Measurements from ENCODE around the gene NAV2.

The NAV2 gene

GRCh38 chr11:19933801-19934488 lies 221.3 kb downstream of the NAV2 start:
- DNase-seq, result no peak

DNA sequence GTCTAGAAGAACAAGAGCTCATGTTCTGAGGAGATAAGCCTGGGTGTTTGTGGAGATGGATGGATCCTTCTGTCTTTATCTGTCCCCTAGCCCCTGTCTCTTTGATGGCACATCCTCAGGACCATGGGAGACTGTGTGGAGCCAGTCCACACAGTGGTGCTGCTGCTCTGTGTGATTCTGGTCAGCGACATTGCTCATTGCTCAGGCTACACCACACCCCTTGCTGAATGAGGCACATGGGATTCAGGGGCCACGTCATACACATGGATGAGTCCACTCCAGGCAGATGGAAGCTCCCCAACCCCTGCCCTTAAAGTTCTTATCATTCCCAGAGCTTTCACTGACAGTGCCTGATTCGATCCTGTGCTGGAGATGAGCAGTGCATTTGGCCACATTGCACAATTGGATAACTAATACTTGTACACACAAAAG lies 222.2 kb downstream of the NAV2 start:
- no peak for DNase-seq

DNA sequence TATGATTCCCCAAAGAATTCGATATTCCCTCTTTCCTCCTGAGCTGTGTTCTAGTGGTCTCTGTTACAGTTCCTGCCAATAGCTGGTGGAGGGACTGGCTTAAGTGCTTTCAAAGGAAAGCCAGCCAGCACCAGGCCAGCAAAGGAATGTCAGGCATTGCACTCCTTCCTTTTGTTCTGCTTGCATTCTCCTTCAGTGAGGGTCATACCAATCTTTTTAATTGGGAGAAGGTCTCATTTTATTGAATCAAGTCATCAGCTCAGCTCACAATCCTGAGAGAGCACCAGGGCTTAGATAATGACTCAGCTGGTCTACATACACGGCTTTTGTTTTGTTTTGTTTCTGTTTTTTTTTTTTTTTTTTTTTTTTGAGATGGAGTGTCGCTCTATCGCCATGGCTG lies 222.9 kb downstream of the NAV2 start:
- DNase-seq, result no peak

DNA sequence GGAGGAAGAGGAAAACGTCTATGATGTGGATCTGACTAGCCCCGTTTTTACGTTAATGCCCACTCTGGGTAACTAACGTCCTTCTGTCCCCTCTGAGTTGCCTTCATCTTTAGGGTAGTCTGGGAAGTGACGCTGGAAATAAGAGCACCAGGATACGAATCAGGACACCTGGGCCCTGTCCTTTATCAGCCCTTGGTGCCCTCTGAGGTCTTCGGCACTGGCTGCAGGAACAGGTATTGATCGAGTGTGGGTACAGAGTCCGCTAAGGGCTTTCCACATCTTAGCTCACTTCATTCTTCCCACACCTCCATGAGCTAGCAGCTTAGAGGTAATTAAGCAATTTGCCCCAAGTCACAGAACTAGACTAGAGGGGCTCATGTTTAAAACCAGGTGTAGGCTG lies 223.8 kb downstream of the NAV2 start:
- no peak for DNase-seq

- no peak for DNase-seq
Measured at GRCh38 chr11:19938169-19938856, 225.7 kb downstream of the NAV2 start.

- no peak for DNase-seq
Measured at GRCh38 chr11:19938866-19939265, 226.2 kb downstream of the NAV2 start.

DNA sequence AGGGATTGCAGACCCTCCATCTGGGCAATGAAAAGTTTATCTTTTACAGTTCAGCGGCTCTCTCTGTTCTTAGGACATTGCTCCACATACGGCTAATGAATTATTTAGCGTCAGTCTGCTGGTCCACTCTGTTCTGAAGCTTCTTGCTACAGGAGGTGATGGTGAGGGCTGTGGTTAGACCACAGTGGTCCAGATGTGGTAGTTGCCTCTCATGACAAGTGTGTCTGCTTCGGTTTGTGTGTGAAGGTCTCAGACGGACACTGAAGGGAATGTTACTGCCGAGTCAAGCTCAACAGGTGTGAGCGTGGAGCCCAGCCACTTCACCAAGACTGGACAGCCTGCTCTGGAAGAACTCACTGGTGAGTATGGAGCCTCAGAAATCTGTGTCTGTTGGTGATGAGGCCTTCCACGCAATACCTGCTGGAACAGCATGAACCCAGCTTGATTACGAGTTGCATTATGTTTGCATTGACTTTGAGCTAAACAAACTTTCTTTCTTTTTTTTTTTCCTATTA lies 226.8 kb downstream of the NAV2 start:
- DNase-seq, result no peak

DNA sequence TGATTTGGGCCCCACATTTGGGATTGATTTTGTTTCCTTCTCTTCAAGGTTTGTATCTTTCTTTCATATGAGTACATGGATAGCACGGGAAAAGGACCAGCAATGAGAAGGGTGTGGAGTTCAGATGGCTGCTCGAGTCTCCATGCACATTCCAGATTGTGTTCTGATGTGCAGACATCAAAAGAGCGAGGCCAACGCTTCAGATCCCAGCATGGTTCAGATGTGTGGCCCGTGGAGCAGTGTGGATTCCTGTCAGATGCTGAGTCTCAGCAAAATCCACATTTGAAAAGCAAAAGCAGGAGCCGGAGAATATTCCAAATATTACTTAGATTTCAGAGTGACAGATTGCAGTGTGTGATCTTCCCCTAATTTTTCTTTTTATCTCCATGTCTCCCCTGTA lies 228.2 kb downstream of the NAV2 start:
- no peak for DNase-seq

GRCh38 chr11:19946681-19947080 lies 234.0 kb downstream of the NAV2 start:
- DNase-seq, result no peak

DNA sequence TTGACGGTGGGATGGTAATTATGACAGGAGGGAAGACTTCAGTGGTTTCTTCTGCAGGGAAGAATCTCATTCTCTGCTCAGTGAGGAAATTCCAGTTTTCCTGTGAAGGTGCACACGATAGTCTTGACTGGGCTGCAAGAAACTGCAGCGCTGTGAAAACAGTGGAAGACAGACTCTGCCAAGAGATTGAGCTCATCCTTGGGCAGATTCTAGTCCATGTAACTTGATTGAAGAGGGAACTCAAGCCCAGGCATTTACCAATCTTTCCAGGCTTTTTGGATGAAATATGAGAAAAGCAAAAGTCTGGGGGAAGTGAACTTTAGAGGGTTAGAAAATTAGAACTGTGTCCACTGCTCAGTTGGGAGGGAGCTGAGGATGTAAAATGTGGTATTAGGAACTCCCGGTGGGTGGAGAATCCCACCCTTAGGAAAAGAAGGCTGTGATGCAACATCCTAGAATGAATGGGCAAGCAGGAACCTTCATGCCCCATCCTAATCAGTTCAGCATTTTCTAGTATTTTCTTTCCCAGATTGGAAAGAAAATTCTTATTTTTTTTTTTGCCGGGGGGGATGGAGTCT lies 235.0 kb downstream of the NAV2 start:
- DNase-seq, result no peak

DNA sequence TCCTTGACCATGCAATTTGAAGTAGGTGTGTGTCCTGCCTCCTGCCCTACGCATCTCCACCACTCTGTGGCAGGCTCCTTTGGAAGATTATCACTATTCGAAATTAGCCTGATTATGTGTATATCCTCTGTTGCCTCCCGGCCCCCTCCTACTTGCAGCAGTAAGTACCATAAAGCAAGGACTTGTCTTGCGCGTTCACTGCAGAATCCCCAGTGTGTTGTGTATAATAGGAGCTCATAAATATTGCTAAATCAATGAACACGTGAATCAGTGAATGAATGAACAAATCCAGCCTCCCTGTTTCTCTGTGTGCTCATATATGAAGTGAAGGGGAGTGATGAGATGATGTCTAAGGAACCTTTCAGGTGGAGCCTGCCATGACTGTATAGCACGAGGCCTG lies 237.0 kb downstream of the NAV2 start:
- no peak for DNase-seq

DNA sequence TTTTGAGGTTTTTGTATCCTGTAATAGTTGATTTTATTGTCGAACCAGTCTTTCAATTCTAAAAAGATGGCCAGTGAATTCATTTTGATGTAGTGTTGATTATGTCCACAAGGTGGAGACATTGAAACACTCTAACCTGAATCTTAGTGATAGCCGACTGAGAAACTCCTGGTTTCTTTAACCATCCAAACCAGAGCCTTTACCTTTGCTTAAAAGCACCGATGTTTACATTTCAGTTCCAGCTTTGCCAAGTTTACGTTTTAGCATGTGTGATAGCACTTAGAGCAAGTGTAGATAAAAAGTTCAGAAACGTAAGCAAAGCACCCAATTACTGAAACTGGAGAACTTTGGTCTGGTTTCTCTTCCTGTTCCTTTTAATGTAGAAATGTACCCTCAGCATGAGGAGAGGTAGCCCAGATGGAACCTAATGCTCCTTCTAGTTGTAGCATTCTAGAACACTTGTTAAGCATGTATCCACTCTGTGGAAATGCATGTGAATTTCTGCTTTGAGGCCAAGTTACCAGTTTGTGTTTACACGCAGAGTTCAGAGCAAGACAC lies 239.0 kb downstream of the NAV2 start:
- no peak for DNase-seq

- no peak for DNase-seq
Measured at GRCh38 chr11:19952116-19952605, 239.5 kb downstream of the NAV2 start.

GRCh38 chr11:19952911-19953310 lies 240.3 kb downstream of the NAV2 start:
- DNase-seq, result no peak

DNA sequence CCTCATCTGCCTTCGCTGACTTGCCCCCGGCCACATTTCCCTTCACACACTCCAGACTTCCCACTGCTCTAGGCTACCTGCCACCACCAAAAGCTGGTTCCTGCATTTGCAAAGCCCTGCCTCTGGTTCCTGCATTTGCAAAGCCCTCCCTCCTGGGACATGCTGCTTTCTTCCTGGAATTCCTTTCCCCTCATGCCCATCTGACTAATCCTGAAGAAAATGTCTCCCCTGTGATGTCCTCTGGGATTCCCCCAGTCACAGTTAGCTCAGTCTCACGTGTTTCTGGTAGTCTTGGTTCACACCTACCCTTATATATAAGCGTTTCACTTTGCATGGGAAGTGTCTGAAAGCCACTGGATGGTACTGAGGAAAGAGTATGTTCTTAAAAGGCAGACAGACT lies 240.7 kb downstream of the NAV2 start:
- no peak for DNase-seq

- DNase-seq, result no peak
Measured at GRCh38 chr11:19953909-19954308, 241.3 kb downstream of the NAV2 start.

GRCh38 chr11:19954899-19955298 lies 242.3 kb downstream of the NAV2 start:
- DNase-seq, result no peak

- no peak for DNase-seq
Measured at GRCh38 chr11:19955660-19956059, 243.0 kb downstream of the NAV2 start.

GRCh38 chr11:19956228-19956627 lies 243.6 kb downstream of the NAV2 start:
- no peak for DNase-seq

DNA sequence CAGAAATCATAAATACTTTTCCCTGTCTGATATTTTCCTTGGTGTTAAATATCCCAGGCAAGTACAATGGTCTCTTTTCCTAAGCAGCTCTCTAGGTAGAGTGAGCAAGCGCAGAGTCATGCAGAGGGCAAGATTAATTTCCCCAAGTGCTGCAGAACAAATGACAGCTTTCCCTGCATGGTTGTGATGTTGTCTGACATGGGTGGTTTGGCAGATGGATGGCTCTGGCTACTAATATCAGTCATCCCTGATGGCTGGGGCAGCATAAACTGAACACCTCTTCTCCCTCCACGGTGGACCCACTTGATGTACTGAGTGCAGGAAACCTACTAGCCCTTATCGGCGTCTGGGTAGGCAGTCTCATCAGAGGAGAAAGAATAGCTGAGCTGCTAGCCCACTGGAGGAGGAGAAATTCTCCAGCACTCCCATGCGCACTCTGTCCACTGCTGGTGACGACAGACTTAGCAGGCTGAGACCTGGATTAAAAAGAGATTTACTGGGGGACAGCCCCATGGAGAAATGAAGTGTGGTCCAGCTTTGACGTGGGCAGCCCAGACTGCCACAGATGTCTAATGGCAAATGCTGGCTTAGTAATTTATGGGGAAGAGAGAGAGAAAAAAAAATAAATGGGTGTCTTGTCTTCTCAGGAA lies 244.8 kb downstream of the NAV2 start:
- no peak for DNase-seq

DNA sequence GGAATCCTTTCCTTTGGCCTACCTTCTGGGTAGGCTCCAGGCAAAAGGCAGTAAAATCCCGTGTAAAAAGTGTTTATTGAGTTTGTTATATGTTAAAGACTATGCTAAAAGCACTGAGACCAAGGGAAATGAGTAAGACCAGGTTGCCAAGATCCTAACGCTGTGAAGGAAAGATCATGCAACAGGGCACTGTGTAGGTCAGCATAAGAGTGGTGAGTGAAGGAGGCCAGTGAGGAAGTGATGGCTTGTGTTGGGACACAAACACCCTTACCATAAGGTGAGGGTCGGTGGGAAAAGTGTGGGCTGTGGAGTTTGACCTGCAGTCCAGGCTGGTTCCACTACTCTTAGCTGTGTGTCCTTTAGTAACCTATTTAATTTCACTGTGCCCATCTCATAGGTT lies 245.6 kb downstream of the NAV2 start:
- DNase-seq, result no peak

- no peak for DNase-seq
Measured at GRCh38 chr11:19959210-19959609, 246.6 kb downstream of the NAV2 start.

GRCh38 chr11:19959648-19960059 lies 247.0 kb downstream of the NAV2 start:
- no peak for DNase-seq
